HFFc6 (cell line): ENCODE data around the gene YPEL4. TPM values are rescaled to one million over a fixed set of nuclear protein-coding genes. Genes with fewer than 3 reads are reported as not detected.
"Not testable (repeated sequence)": the region's sequence is repeated elsewhere in the genome, so short reads cannot be mapped to it uniquely, and the experiment has no call there.

Source experiments
- DNase-seq: peaks from one replicate; pipeline ENCODE4 v3.0.0-alpha.2; 2018
- H3K27ac Mint-ChIP-seq: 2 replicates; pipeline ENCODE4 v1.8.0; 2020; ENCODE audit warnings: mild to moderate bottlenecking, mixed read lengths
- H3K27me3 Mint-ChIP-seq: 2 replicates; pipeline ENCODE4 v1.8.0; 2021; ENCODE audit warnings: mild to moderate bottlenecking, moderate library complexity, mixed read lengths; ENCODE audit not compliant: insufficient read depth
- H3K36me3 Mint-ChIP-seq: 2 replicates; pipeline ENCODE4 v1.8.0; 2021; ENCODE audit warnings: low read depth, mixed read lengths
- H3K4me1 Mint-ChIP-seq: 2 replicates; pipeline ENCODE4 v1.8.0; 2020; ENCODE audit warnings: low read depth, mixed read lengths
- H3K4me3 Mint-ChIP-seq: 2 replicates; pipeline ENCODE4 v1.8.0; 2020; ENCODE audit warnings: mild to moderate bottlenecking, moderate library complexity, mixed read lengths
- H3K9me3 Mint-ChIP-seq: 2 replicates; pipeline ENCODE4 v1.8.0; 2020; ENCODE audit warnings: mild to moderate bottlenecking, mixed read lengths
- CTCF ChIP-seq: fragments of 200-600 bp; sonication (generic); IDR thresholded peaks from 2 replicates; pipeline ENCODE4 v1.5.0; 2021; ENCODE audit warnings: antibody characterized with exemption, mild to moderate bottlenecking
- long read RNA-seq: library from polyadenylated mRNA; unstranded; transcript quantifications from one replicate; pipeline ENCODE4 v2.0.0, GENCODE V29; 2019
- total RNA-seq, 6 experiments: library from RNA; stranded (reverse); fragmentation: NEBNext Ultra II Directional; extraction: Animal tissue kit (Norgen Biotek cat#: 25700); gene quantifications; 2 replicates in 1 of 6; 3 replicates in 5 of 6; pipeline ENCODE4 v1.2.3, GENCODE V29; 2021

Gene YPEL4
- total RNA-seq = under 1 TPM in 5 of 6 experiments, not detected in 1; 0.14 to 0.48 (median 0.28) TPM
- long read RNA-seq = 0 reads

- H3K27ac Mint-ChIP-seq = peak within 1 kb of the TSS; percentile 70
- H3K36me3 Mint-ChIP-seq = no peaks in the 10 kb centered on the region
- peaks cover 59% of the 10 kb centered on the region for H3K4me1 Mint-ChIP-seq
- no peaks in the 10 kb centered on the region for H3K9me3 Mint-ChIP-seq
- H3K4me3 Mint-ChIP-seq = peak within 1 kb of the TSS; percentile 82
- DNase-seq = peak; percentile 45
- peaks cover 28% of the 10 kb centered on the region for H3K27me3 Mint-ChIP-seq
- no peak for TF ChIP-seq CTCF
These were observed at the start of gene YPEL4 for GRCh38 chr11:57649826-57650738. Gene YPEL4 (minus strand): TSS chr11:57649912. CDS start chr11:57647107, 2,805 bp downstream.

- no peaks in the 10 kb centered on the region; the same call in 1 of the 2 replicates for H3K27me3 Mint-ChIP-seq
- H3K27ac Mint-ChIP-seq = no peak overlapping the region
- no peak for DNase-seq
- H3K4me1 Mint-ChIP-seq = no peaks in the 10 kb centered on the region
- H3K9me3 Mint-ChIP-seq = no peaks in the 10 kb centered on the region
- no peak for TF ChIP-seq CTCF
- H3K4me3 Mint-ChIP-seq = no peak overlapping the region
- H3K36me3 Mint-ChIP-seq = peaks cover 25% of the 10 kb centered on the region
These were observed 49.2 kb upstream of the YPEL4 start for GRCh38 chr11:57698843-57699365.

GRCh38 chr11:57690474-57690873 lies 40.8 kb upstream of the YPEL4 start:
- not testable (repeated sequence) for H3K27me3 Mint-ChIP-seq, H3K4me3 Mint-ChIP-seq, H3K27ac Mint-ChIP-seq, H3K9me3 Mint-ChIP-seq, DNase-seq, H3K4me1 Mint-ChIP-seq
- peaks cover 36% of the 10 kb centered on the region for H3K36me3 Mint-ChIP-seq

GRCh38 chr11:57681168-57681567 lies 31.5 kb upstream of the YPEL4 start:
- no peak for TF ChIP-seq CTCF
- Mint-ChIP-seq H3K36me3 (peaks cover 19% of the 10 kb centered on the region), H3K9me3 (no peaks in the 10 kb centered on the region), H3K4me3 (no peak overlapping the region), H3K27me3 (no peaks in the 10 kb centered on the region), H3K4me1 (peaks cover 37% of the 10 kb centered on the region), H3K27ac (no peak overlapping the region)
- DNase-seq = no peak

GRCh38 chr11:57680552-57680874 lies 30.8 kb upstream of the YPEL4 start:
- peaks cover 37% of the 10 kb centered on the region for H3K4me1 Mint-ChIP-seq
- no peak for TF ChIP-seq CTCF
- DNase-seq = peak; percentile 27
- H3K27me3 Mint-ChIP-seq = no peaks in the 10 kb centered on the region
- H3K9me3 Mint-ChIP-seq = no peaks in the 10 kb centered on the region
- peak overlapping the region; percentile 57 for H3K27ac Mint-ChIP-seq
- no peak overlapping the region for H3K4me3 Mint-ChIP-seq
- peaks cover 19% of the 10 kb centered on the region for H3K36me3 Mint-ChIP-seq

GRCh38 chr11:57679396-57679795 lies 29.7 kb upstream of the YPEL4 start:
- no peaks in the 10 kb centered on the region for H3K9me3 Mint-ChIP-seq
- peaks cover 21% of the 10 kb centered on the region for H3K36me3 Mint-ChIP-seq
- H3K27me3 Mint-ChIP-seq = no peaks in the 10 kb centered on the region; the same call in 1 of the 2 replicates
- peaks cover 39% of the 10 kb centered on the region for H3K4me1 Mint-ChIP-seq
- TF ChIP-seq CTCF = no peak
- no peak overlapping the region for H3K4me3 Mint-ChIP-seq
- H3K27ac Mint-ChIP-seq = peak overlapping the region; percentile 33; the same call in 1 of the 2 replicates
- no peak for DNase-seq
